ENCODE measurements around the gene CCDC73.
"Not testable (repeated sequence)": the region's sequence is repeated elsewhere in the genome, so short reads cannot be mapped to it uniquely, and the experiment has no call there.

Gene CCDC73

DNA sequence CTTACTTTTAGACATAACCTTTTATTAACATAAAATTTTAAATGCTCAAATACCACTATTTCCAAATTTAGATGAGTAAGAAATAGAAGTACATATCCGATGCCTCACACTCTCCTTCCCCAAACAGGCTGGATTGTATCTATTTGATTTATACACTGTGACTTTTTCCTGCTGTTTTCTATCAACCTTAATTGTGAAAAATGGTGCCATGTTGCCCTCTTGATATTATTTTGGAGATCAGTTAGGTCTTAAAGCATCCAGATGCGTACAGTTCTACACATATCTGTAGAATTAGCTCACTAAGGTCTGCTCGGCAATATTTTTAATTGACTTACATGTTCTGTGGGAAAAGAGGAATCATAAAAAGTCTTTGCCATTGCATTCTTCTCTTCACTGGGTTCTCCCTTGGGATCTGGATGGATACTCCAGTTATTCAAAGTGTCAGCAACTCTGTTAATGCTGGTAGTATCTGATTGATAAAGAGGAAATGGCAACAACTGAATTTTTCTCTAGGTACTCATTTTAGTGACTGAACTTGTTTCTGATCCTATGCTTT is 183.6 kb downstream of the CCDC73 start:
- no peak for DNase-seq (ENCODE audit: extremely low read depth, low read depth)

DNA sequence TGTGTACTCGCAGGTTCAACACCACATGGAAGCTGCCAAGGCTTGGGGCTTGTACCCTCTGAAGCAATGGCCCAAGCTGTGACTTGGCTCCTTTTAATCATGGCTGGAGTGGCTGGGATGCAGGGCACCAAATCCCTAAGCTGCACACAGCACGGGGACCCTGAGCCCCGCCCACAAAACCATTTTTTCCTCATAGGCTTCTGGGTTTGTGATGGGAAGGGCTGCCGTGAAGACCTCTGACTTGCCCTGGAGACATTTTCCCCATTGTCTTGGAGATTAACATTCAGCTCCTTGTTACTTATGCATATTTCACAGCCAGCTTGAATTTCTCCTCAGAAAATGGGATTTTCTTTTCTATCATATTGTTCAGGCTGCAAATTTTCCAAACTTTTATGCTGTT is 185.6 kb downstream of the CCDC73 start:
- not testable (repeated sequence) for DNase-seq (ENCODE audit: extremely low read depth, low read depth)

More for the DNA sequence above, 183.6 kb downstream of the CCDC73 start:
- TF ChIP-seq, protein P1, sequence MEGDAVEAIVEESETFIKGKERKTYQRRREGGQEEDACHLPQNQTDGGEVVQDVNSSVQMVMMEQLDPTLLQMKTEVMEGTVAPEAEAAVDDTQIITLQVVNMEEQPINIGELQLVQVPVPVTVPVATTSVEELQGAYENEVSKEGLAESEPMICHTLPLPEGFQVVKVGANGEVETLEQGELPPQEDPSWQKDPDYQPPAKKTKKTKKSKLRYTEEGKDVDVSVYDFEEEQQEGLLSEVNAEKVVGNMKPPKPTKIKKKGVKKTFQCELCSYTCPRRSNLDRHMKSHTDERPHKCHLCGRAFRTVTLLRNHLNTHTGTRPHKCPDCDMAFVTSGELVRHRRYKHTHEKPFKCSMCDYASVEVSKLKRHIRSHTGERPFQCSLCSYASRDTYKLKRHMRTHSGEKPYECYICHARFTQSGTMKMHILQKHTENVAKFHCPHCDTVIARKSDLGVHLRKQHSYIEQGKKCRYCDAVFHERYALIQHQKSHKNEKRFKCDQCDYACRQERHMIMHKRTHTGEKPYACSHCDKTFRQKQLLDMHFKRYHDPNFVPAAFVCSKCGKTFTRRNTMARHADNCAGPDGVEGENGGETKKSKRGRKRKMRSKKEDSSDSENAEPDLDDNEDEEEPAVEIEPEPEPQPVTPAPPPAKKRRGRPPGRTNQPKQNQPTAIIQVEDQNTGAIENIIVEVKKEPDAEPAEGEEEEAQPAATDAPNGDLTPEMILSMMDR (IDR thresholded peaks at IDR 0.05; ENCODE audit: low read depth, low read length) = no peak

DNA sequence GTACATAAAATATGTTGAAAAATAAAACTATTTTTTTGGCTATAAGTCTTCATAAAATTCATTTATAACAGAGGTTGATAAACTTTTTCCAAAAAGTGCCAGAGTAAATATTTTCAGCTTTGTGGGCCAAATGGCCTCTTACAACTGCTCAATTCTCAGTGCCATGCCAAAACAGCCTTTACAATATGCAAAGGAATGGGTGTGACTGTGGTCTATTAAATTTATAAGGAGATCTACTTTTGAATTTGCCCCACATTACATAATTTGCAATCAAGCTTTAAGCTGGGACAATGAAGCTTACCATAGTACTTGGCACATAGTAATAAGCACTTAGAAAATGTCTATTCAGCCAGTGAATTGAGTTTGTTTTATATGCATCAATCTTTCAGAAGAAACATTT is 188.2 kb downstream of the CCDC73 start:
- no peak for DNase-seq (ENCODE audit: extremely low read depth, low read depth)
- TF ChIP-seq, protein P1 (IDR thresholded peaks at IDR 0.05; ENCODE audit: low read depth, low read length) = no peak

DNA sequence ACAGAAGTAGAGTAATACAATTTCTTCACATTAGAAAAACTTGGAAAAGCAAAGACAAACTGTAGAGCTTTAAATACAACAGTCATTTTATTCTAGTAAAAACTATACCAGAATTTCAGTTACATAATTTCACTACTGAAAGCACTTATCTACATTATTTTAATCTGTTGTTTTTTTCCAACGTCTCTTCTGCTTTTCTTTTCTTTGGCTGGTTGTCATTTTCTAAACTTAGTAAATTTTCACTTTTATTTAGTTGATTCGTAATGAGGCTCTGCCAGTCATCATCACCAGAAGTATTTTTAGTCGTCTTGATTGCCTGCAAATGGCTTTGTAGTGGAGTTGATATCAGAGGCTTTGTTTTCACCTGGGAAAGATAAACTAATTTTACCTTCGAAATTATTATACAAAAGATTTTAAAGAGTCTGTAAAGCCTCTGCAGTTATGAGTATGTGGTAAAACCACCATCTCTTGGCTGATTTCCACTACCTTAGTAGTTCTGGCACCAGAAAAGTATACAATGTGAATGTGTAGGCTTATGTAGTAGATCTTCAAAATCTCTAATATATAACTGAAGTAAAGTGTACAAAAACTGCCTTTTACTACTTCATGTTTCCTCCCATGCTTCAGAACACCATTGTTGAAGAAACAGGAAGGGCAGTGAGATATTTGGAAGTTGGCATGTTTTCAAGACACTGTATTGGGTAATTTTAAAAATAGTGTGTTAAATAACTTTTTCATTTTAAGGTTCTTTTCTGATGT is 191.6 kb downstream of the CCDC73 start:
- DNase-seq (ENCODE audit: extremely low read depth, low read depth) = no peak
- TF ChIP-seq, protein P1 (IDR thresholded peaks at IDR 0.05; ENCODE audit: low read depth, low read length) = no peak

DNA sequence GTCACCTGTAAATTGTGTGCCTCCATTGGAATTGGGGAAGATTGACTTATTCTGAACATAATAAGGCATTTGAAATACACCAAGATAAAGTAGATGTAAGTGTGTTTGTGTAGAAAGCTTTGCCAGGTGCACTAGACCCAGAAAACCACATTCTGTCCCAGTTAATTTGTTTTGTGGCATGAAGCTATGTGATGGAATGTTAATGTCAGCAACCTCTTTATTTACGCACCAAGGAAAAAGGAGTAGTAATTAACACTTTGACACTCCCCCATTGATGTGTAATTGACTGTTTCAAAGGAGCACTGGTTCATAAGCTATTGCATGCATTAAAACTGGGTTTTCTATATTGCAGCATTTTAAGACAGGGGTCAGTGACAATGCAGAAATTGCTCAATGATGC is 196.5 kb downstream of the CCDC73 start:
- DNase-seq (ENCODE audit: extremely low read depth, low read depth) = no peak
- TF ChIP-seq, protein P1 (IDR thresholded peaks at IDR 0.05; ENCODE audit: low read depth, low read length) = no peak

DNA sequence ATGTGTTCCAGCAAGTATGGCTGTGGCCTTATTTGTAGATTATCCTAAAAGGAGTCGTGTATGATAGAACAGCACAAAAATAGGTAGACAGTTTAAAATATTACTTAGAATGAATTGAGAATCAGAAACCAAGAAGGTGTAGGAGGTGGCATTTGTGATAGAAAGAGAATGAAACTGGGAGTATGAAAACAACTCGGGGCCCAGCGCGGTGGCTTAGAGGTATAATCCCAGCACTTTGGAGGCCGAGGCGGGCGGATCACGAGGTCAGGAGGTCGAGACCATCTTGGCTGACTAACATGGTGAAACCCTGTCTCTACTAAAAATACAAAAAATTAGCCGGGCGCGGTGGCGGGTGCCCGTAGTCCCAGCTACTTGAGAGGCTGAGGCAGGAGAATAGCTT is 198.3 kb downstream of the CCDC73 start:
- not testable (repeated sequence) for DNase-seq (ENCODE audit: extremely low read depth, low read depth)

DNA sequence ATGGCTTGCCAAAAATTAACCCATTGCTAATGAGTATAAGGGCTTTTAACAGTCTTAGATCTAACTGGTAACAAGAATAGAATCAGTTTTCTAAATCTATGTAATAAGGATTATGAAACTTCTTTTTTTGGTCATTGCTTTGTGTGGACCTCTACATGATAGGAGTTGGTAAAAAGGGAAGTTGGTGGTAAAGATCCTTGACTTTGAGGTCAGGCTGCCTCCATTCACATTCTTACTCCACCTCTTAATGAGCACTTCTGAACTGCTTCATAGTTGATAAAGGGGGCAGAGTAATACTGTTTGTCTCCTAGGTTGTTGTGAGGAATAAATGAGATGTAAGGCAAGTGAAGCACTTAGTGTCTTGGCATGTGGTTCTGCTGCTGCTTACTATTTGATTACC is 200.2 kb downstream of the CCDC73 start:
- DNase-seq (ENCODE audit: extremely low read depth, low read depth) = no peak
- TF ChIP-seq, protein P1 (IDR thresholded peaks at IDR 0.05; ENCODE audit: low read depth, low read length) = no peak

DNA sequence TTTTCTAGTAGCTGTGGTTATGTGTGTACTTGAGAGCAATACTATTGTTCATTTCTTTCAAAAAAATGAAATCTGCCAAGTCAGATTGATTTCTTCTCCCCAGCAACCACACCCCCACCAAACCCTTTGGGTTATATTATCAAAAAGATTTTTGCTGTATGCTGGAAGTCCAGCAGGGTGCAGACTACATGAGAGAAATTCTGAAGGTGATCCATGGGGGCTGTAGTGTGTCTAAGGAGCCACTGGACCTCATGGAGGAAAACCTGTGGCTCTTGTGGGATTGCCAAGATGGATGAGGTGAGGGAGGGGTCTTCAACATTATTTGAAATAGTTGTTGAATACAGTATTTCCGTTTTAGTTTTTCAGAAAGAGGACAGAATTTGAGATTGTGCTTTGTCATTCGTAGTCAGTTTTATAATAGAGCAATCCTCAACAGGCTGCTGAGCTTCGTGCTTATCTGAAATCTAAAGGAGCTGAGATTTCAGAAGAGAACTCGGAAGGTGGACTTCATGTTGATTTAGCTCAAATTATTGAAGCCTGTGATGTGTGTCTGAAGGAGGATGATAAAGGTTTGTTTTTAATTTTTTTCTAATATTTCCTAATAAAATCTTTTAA is 207.8 kb downstream of the CCDC73 start:
- DNase-seq (ENCODE audit: extremely low read depth, low read depth) = no peak
- TF ChIP-seq, protein P1 (IDR thresholded peaks at IDR 0.05; ENCODE audit: low read depth, low read length) = peak; percentile 20
